GM18909 (cell line): ENCODE data around the gene MYOG.

Experiments
- ATAC-seq: cut with Tn5 transposase; IDR thresholded peaks from one replicate; pipeline ENCODE4 v1.9.1; 2021; ENCODE audit warnings: mild to moderate bottlenecking; ENCODE audit not compliant: unreplicated experiment, poor library complexity

The MYOG gene

DNA sequence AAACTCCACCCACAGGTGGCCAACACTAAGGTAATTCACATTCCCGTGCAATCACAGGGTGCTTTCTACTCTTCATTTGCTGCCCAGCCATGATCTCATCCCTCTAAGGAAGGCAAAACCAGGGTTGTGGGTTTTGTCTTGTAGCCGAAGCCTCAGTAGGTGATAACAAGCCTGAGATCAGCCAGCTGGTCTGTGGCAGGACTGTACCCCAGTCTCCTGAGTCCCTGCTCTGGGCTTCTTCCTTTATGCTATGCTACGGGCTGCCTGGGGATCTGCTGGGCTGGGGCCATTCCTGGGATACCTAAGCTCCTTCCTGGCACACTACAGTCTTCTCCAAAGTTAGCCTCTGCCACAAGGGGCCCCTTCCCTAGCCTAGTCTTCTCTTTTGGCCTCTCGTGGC lies 49.7 kb downstream of the MYOG start:
- no peak for ATAC-seq

DNA sequence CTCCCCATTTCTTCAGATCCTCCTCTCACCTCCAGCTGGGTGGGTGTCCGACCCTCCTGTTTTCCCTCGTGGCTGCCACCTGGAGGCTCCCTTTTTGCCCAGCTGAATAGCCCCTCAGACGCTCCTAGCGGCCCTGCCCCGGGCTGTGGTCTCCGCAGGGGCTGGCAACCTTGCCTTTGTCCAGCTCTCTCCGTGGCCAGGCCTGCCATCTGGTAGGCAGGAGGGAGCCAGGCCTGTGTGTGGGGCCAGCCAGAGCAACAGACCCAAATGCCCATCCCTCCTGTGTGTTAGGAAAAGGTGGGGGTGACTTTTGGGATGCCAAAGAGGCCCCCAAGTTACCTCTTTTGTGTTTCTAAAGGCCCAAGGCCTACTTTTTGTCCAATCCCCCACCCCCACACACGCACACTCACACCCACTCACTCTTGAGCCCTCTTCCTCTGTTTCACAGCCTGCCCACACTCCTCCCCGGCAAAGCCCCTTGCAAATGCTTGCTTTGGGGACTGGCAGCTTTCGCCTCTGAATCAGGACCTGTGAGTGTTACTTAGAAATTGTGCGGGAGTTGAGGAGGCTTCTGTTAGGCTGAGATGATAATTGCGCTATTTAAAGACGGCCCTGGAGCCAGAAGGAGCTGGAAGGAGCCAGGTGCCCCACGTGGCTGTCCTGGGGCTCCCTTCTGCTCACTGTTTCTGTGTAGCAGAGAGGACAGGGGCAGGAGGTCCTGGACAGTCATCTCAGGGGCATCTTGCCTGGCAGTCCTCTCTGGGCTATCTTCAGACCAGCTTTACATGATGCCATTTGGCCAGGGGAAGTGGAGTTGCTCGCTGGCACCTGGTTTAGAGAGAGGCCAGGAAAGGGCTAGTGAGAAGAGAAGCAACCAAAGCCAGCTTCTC lies 50.5 kb downstream of the MYOG start:
- no peak for ATAC-seq

DNA sequence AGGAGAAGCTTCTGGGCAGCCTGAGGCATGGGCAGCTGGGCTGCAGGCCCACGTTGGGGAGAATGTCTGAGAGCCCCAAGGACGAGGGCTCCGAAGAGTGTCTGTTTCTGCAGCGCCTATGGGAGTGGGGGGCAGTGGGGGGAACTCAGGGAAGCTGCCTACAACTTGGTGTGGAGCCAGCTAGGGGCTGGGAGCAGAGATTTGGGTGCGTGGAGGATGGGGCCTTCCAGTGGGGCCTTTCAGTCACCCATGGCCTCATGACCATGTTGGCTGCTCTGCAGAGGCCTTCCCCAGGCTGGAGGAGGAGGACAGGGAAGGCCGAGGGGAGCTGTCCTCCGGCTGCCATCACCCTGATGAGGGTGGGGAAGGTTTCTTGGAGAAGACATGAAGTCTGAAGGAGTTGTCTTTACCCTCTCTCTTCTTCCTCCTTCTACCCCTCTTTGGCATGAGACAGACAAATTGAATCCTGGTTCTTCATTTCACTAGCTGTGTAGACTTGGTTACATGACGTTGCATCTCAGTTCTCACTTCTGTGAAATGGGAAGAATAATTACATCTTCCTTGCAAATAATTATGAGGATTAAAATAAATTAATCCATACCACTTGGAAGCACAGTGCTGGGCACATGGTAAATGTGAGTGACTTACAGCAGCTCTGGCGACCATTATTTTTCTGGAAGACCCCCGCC lies 51.2 kb downstream of the MYOG start:
- ATAC-seq: no peak

DNA sequence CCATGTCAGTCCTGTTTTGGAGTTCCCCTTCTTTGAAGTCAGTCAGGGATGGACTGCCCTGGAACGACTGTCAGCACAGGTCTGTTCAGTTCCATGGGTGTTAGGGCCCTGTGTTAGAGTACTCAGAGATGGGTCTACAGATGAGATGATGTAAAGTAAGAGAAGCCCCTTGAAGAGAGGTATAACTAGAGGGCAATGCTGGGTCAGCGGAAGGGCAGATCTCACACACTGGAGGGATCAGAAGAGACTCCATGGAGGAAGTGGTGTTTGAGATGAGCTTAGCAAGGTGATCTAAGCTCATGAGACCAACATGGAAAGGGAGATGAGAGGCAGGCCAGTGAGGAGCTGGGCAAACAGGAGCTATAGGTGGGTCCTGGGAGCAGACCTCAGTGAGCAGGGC lies 51.9 kb downstream of the MYOG start:
- no peak for ATAC-seq

DNA sequence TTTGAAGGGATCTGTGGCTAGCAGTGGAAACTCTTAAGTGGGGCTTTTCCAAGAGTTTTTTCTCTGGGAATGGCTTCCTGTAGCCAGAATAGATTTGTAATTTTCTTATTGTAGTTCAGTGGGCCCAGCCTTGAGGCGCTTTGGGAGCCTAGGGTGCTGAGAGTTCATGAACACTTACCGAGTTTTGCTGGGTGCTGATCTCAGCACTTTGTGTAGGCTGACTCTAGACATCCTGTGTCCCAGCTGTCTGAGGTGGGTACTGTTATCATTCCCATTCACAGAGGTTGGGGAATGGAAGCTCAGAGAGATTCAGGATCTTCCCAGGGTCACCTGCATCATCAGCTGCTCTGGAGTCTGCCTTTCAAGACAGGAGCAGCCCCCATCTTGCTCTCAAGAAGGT lies 52.5 kb downstream of the MYOG start:
- no peak for ATAC-seq
